NCI-H2227 (cell line): ENCODE measurements around the gene NUBPL.

ENCODE experiments used
- DNase-seq: peaks from one replicate; lab custom pipeline; 2025; ENCODE audit not compliant: unreplicated experiment; lab: John Stamatoyannopoulos, UW

The NUBPL gene

GRCh38 chr14:31902945-31903646 is 341.9 kb downstream of the NUBPL start:
- no peak for DNase-seq

GRCh38 chr14:31909977-31910376 is 348.8 kb downstream of the NUBPL start:
- no peak for DNase-seq
